ENCODE data around the gene PIWIL4. TPM values are rescaled to one million over a fixed set of nuclear protein-coding genes. Genes with fewer than 3 reads are reported as not detected.
"Not testable (repeated sequence)": the region's sequence is repeated elsewhere in the genome, so short reads cannot be mapped to it uniquely, and the experiment has no call there.

The PIWIL4 gene
- total RNA-seq, 2 donors from 2014 or later: 0.48 to 1.1 TPM

GRCh38 chr11:94559361-94559760 lies 7.8 kb upstream of the PIWIL4 start:
- no peaks in the 10 kb centered on the region for H3K36me3 Mint-ChIP-seq (ENCODE audit: low read depth)
- no peaks in the 10 kb centered on the region for H3K4me1 Mint-ChIP-seq
- ATAC-seq (replicated peaks): no peak
- no peak overlapping the region for H3K4me3 Mint-ChIP-seq
- no peaks in the 10 kb centered on the region for H3K9me3 Mint-ChIP-seq
- no peak overlapping the region for H3K27ac Mint-ChIP-seq
- H3K27me3 Mint-ChIP-seq: no peaks in the 10 kb centered on the region

DNA sequence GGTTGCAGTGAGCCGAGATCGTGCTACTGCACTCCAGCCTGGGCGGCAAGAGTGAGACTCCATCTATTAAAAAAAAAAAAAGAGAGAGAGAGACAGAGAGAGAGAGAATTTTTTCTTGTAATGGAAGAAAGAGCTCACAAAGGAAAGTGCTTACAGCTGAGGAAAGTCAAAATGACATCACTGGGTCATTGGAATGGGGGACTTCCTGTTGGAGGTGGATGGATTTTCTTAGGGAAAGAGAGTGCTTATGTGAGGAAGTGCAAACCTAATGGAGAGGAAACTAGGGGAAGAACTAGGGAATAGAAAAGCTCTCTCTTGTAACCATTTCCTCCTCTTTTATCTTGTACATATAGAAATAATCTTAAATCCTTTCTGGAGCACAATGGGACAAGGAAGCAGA lies 6.3 kb upstream of the PIWIL4 start:
- no peaks in the 10 kb centered on the region for H3K36me3 Mint-ChIP-seq (ENCODE audit: low read depth)
- no peak overlapping the region for H3K4me3 Mint-ChIP-seq
- no peaks in the 10 kb centered on the region for H3K9me3 Mint-ChIP-seq
- H3K27ac Mint-ChIP-seq: no peak overlapping the region
- no peaks in the 10 kb centered on the region for H3K4me1 Mint-ChIP-seq
- H3K27me3 Mint-ChIP-seq: no peaks in the 10 kb centered on the region
- ATAC-seq (replicated peaks): no peak

GRCh38 chr11:94563176-94563847 lies 3.9 kb upstream of the PIWIL4 start:
- no peaks in the 10 kb centered on the region for H3K9me3 Mint-ChIP-seq
- no peak overlapping the region for H3K27ac Mint-ChIP-seq
- no peak overlapping the region for H3K4me3 Mint-ChIP-seq
- no peak for ATAC-seq (replicated peaks)
- H3K27me3 Mint-ChIP-seq: no peaks in the 10 kb centered on the region
- no peaks in the 10 kb centered on the region for H3K36me3 Mint-ChIP-seq (ENCODE audit: low read depth)
- no peaks in the 10 kb centered on the region for H3K4me1 Mint-ChIP-seq

DNA sequence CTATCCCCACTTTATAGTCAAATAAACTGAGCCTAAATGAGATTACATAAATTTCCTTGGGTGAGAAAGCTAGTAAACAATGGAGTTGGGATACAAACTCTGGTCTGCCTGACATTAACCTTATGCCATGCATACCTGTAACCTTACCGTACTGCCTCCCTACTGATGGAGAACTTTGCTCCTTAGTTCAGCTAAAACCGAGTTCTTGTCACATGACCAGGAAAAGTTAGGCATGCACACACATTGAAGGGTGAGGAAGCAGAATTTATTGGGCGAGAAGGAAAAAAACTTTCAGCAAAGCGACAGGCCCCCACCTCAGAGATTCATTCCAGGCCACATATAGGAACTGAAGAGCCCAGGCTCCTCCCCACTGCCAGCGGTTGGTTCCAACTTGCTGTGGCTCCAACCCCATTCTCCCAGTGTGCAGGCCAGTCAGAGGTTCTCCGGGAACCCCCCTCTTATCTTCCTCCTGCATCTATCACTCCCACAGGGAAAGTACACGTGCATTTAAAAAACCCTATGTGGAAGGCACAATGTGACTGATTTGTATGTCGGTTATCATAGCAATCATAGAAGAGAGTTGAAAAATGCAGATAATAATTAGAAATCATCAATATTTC lies 3.2 kb upstream of the PIWIL4 start:
- Mint-ChIP-seq H3K27me3 (no peaks in the 10 kb centered on the region), H3K36me3 (ENCODE audit: low read depth) (no peaks in the 10 kb centered on the region), H3K9me3 (no peaks in the 10 kb centered on the region), H3K4me3 (no peak overlapping the region), H3K4me1 (no peaks in the 10 kb centered on the region), H3K27ac (no peak overlapping the region)
- no peak for ATAC-seq (replicated peaks)

DNA sequence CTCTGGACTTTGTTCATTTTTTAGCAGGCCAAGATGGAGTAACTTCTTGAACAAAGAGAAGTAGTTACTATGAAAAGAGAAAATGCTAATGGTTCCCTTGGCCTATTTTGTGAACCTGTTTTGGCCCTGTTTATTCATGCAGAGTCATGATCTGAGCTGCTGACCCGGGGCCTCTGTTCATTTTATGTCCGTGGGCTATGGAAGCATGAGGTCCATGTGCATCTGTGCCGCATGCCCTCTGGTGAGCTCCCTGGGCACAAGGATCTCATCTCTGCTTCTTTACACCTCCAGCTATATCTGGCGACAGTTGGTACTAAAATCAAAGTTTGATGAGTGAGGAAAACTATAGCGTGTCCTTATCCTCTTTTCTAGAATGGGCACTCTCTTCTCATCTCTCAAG lies 1.0 kb downstream of the PIWIL4 start:
- H3K27me3 Mint-ChIP-seq: no peaks in the 10 kb centered on the region
- H3K4me3 Mint-ChIP-seq: no peak overlapping the region
- H3K4me1 Mint-ChIP-seq: no peaks in the 10 kb centered on the region
- no peaks in the 10 kb centered on the region for H3K9me3 Mint-ChIP-seq
- H3K27ac Mint-ChIP-seq: no peak overlapping the region
- no peak for ATAC-seq (replicated peaks)
- H3K36me3 Mint-ChIP-seq (ENCODE audit: low read depth): no peaks in the 10 kb centered on the region

DNA sequence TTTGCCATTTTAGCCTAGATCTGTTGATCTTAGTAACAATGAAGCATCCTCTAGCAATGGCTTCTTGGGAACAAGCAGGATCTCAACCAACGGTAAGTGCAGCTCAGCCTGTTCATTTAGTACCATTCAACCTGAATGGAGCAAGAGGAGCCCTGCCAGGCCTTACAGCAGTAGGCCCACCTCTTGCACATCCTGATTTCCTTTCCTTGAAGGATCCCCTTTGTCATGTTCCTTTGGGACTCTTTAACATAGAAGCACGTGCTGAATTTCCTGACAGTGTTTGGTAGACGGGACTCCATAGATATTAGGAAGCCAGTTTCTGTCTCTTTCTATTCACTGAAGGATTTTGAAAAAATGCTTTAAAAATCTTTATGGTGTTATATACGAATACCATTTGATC lies 1.5 kb downstream of the PIWIL4 start:
- Mint-ChIP-seq H3K4me1 (no peaks in the 10 kb centered on the region), H3K36me3 (ENCODE audit: low read depth) (no peaks in the 10 kb centered on the region), H3K27me3 (no peaks in the 10 kb centered on the region), H3K9me3 (no peaks in the 10 kb centered on the region), H3K4me3 (no peak overlapping the region), H3K27ac (no peak overlapping the region)
- no peak for ATAC-seq (replicated peaks)

DNA sequence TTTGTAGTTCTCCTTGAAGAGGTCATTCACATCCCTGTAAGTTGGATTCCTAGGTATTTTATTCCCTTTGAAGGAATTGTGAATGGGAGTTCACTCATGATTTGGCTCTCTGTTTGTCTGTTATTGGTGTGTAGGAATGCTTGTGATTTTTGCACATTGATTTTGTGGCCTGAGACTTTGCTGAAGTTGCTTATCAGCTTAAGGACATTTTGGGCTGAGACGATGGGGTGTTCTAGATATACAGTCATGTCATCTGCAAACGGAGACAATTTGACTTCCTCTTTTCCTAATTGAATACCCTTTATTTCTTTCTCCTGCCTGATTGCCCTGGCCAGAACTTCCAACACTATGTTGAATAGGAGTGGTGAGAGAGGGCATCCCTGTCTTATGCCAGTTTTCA lies 5.8 kb downstream of the PIWIL4 start:
- not testable (repeated sequence) for H3K27ac Mint-ChIP-seq; ATAC-seq (replicated peaks); H3K4me1 Mint-ChIP-seq; H3K4me3 Mint-ChIP-seq; H3K27me3 Mint-ChIP-seq; H3K36me3 Mint-ChIP-seq (ENCODE audit: low read depth); H3K9me3 Mint-ChIP-seq

- H3K9me3 Mint-ChIP-seq: no peaks in the 10 kb centered on the region
- ATAC-seq (replicated peaks): no peak
Measured at GRCh38 chr11:94574193-94574961, 7.2 kb downstream of the PIWIL4 start.

GRCh38 chr11:94576306-94576705 lies 9.1 kb downstream of the PIWIL4 start:
- ATAC-seq (replicated peaks): no peak
- H3K4me1 Mint-ChIP-seq: no peaks in the 10 kb centered on the region
- peaks cover 3% of the 10 kb centered on the region for H3K27me3 Mint-ChIP-seq
- no peaks in the 10 kb centered on the region for H3K36me3 Mint-ChIP-seq (ENCODE audit: low read depth)
- no peak overlapping the region for H3K27ac Mint-ChIP-seq
- no peaks in the 10 kb centered on the region for H3K9me3 Mint-ChIP-seq
- H3K4me3 Mint-ChIP-seq: no peak overlapping the region

More at GRCh38 chr11:94574193-94574961, 7.2 kb downstream of the PIWIL4 start:
- Mint-ChIP-seq H3K27me3 (no peaks in the 10 kb centered on the region), H3K4me3 (no peak overlapping the region), H3K27ac (no peak overlapping the region), H3K36me3 (ENCODE audit: low read depth) (no peaks in the 10 kb centered on the region), H3K4me1 (no peaks in the 10 kb centered on the region)

DNA sequence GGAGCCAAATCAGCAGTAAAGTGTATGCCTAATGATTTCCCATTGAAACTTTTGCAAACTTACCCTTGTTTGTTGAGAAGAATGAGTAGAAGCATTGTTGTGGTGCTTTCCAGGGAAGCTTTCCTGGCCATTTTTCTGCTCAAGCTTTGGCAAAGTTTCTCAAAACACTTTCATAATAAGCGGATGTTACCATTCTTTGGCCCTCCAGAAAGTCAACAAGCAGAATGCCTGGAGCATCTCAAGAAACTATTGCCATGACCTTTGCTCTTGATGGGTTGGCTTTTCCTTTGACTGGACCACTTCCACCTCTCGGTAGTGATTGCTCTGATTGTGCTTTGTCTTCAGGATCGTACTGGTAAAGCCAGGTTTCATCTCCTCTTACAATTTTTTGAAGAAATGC lies 10.7 kb downstream of the PIWIL4 start:
- H3K9me3 Mint-ChIP-seq: no peaks in the 10 kb centered on the region
- H3K4me1 Mint-ChIP-seq: no peaks in the 10 kb centered on the region
- H3K36me3 Mint-ChIP-seq (ENCODE audit: low read depth): no peaks in the 10 kb centered on the region
- H3K27ac Mint-ChIP-seq: no peak overlapping the region
- peaks cover 4% of the 10 kb centered on the region for H3K27me3 Mint-ChIP-seq
- no peak overlapping the region for H3K4me3 Mint-ChIP-seq
- ATAC-seq (replicated peaks): no peak

DNA sequence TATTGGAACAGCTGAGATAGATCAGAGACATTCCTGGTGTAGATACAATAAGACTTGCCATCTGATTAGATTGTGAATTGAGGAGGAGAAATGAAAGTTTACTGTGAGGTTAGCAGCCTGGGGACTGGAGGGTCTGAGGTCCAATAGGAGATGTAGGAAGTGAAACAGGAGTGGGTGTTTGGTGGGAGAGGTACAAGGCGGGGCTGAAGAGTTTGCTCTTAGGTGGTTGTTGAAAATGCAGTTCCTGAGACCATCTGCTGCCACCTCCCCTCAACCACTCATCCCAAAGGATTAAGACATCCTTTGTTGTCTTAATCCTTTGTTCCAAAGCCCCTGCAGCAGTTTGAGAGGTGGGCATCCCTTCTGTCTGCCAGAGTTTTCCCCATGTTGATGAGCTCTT lies 14.8 kb downstream of the PIWIL4 start:
- H3K36me3 Mint-ChIP-seq (ENCODE audit: low read depth): no peaks in the 10 kb centered on the region
- H3K4me1 Mint-ChIP-seq: no peaks in the 10 kb centered on the region
- no peak overlapping the region for H3K4me3 Mint-ChIP-seq
- H3K9me3 Mint-ChIP-seq: no peaks in the 10 kb centered on the region
- H3K27ac Mint-ChIP-seq: peak overlapping the region; percentile 2
- peaks cover 4% of the 10 kb centered on the region for H3K27me3 Mint-ChIP-seq
- ATAC-seq (replicated peaks): no peak

- Mint-ChIP-seq H3K27me3 (peaks cover 4% of the 10 kb centered on the region), H3K9me3 (no peaks in the 10 kb centered on the region), H3K27ac (no peak overlapping the region), H3K4me1 (no peaks in the 10 kb centered on the region), H3K4me3 (no peak overlapping the region), H3K36me3 (ENCODE audit: low read depth) (no peaks in the 10 kb centered on the region)
- no peak for ATAC-seq (replicated peaks)
Measured at GRCh38 chr11:94583213-94583865, 16.2 kb downstream of the PIWIL4 start.

GRCh38 chr11:94583866-94584500 lies 16.8 kb downstream of the PIWIL4 start:
- no peaks in the 10 kb centered on the region for H3K9me3 Mint-ChIP-seq
- H3K4me3 Mint-ChIP-seq: no peak overlapping the region
- H3K4me1 Mint-ChIP-seq: no peaks in the 10 kb centered on the region
- no peaks in the 10 kb centered on the region for H3K36me3 Mint-ChIP-seq (ENCODE audit: low read depth)
- peak overlapping the region; percentile 52 for H3K27ac Mint-ChIP-seq
- no peak for ATAC-seq (replicated peaks)
- H3K27me3 Mint-ChIP-seq: peaks cover 4% of the 10 kb centered on the region

- H3K4me3 Mint-ChIP-seq: no peak overlapping the region
- H3K36me3 Mint-ChIP-seq (ENCODE audit: low read depth): no peaks in the 10 kb centered on the region
- H3K27ac Mint-ChIP-seq: no peak overlapping the region
- no peaks in the 10 kb centered on the region for H3K4me1 Mint-ChIP-seq
- no peaks in the 10 kb centered on the region for H3K9me3 Mint-ChIP-seq
- H3K27me3 Mint-ChIP-seq: peaks cover 4% of the 10 kb centered on the region
- ATAC-seq (replicated peaks): no peak
Measured at GRCh38 chr11:94584978-94585377, 17.8 kb downstream of the PIWIL4 start.
